Fibroblast of skin of back (primary cell): ENCODE measurements around the gene FAM217B.

Source experiments
- DNase-seq: peaks from one replicate; pipeline ENCODE4 v3.0.0-alpha.2; 2013

FAM217B gene

GRCh38 chr20:59977086-59977485 lies 36.9 kb downstream of the FAM217B start:
- DNase-seq = no peak

GRCh38 chr20:59983076-59983475 lies 42.9 kb downstream of the FAM217B start:
- no peak for DNase-seq

GRCh38 chr20:59984541-59984940 lies 44.4 kb downstream of the FAM217B start:
- no peak for DNase-seq

GRCh38 chr20:59985164-59985563 lies 45.0 kb downstream of the FAM217B start:
- no peak for DNase-seq

- DNase-seq = no peak
These were observed 45.7 kb downstream of the FAM217B start for GRCh38 chr20:59985864-59986263.

- DNase-seq = no peak
These were observed 46.9 kb downstream of the FAM217B start for GRCh38 chr20:59987135-59987534.

GRCh38 chr20:59988141-59988540 lies 48.0 kb downstream of the FAM217B start:
- no peak for DNase-seq

- DNase-seq = no peak
These were observed 52.4 kb downstream of the FAM217B start for GRCh38 chr20:59992526-59993084.

GRCh38 chr20:59993736-59994430 lies 53.7 kb downstream of the FAM217B start:
- DNase-seq = no peak

- no peak for DNase-seq
These were observed 54.5 kb downstream of the FAM217B start for GRCh38 chr20:59994697-59995122.

GRCh38 chr20:59996108-59996507 lies 55.9 kb downstream of the FAM217B start:
- DNase-seq = no peak

- DNase-seq = no peak
These were observed 57.7 kb downstream of the FAM217B start for GRCh38 chr20:59997896-59998295.
